T-cell (primary cell): ENCODE measurements around the gene AAMDC. TPM values are rescaled to one million over a fixed set of nuclear protein-coding genes. Genes with fewer than 3 reads are reported as not detected.
A peak's percentile ranks its signal among the peaks of the same experiment; 100 is the strongest.
"Not testable (repeated sequence)": the region's sequence is repeated elsewhere in the genome, so short reads cannot be mapped to it uniquely, and the experiment has no call there.

Experiments used
- ATAC-seq, 4 experiments: fragments of 200-7000 bp in 3 of 4; fragments of 150-1000 bp in 1 of 4; cut with Tn5 transposase; replicated peaks in 1 of 4; 1 replicate in 3 of 4; 2 replicates in 1 of 4; pipeline ENCODE4 v1.10.0; 2021; ENCODE audit warnings: moderate library complexity in 3 of 4, mild to moderate bottlenecking in 2 of 4, moderate number of reproducible peaks in 1 of 4
- CTCF ChIA-PET, 2 donors: fragments of 300-600 bp; sonication (Branson Sonifier 250); formaldehyde crosslinking; loops; one replicate each; lab custom pipeline; 2022; ENCODE audit warnings: antibody characterized with exemption in 2 of 2; lab: Charles Lee
- POLR2A ChIA-PET, 2 donors: fragments of 300-600 bp; sonication (Branson Sonifier 250); formaldehyde crosslinking; loops; one replicate each; lab custom pipeline; 2022; ENCODE audit warnings: antibody characterized with exemption in 2 of 2; lab: Charles Lee
- DNase-seq, 35 experiments: peaks; one replicate each; pipeline versions ENCODE4 v3.0.0 to v3.0.0-alpha.2; 2013 to 2023
- H3K27ac ChIP-seq: one replicate; pipeline ENCODE4 v1.5.1; 2013; ENCODE audit warnings: low read length
- H3K27me3 ChIP-seq, 2 experiments: replicated peaks in 1 of 2; 1 replicate in 1 of 2; 2 replicates in 1 of 2; pipeline versions ENCODE4 v1.6.1 to v1.7.0; 2013; ENCODE audit warnings: low read length in 1 of 2, mixed read lengths in 1 of 2; ENCODE audit not compliant: control insufficient read depth in 2 of 2, insufficient read depth in 2 of 2; ENCODE audit errors: extremely low read depth in 1 of 2
- H3K36me3 ChIP-seq, 2 donors: 1 replicate in 1 of 2; 2 replicates in 1 of 2; pipeline versions ENCODE4 v1.6.1 to v1.7.0; 2013; ENCODE audit warnings: low read length in 1 of 2; ENCODE audit not compliant: control insufficient read depth in 2 of 2, insufficient read depth in 1 of 2; ENCODE audit errors: extremely low read depth in 1 of 2
- H3K4me1 ChIP-seq, 2 experiments: 1 replicate in 1 of 2; 2 replicates in 1 of 2; pipeline versions ENCODE4 v1.6.1 to v1.7.0; 2013; ENCODE audit warnings: low read length in 2 of 2, mixed read lengths in 1 of 2; ENCODE audit not compliant: insufficient read depth in 2 of 2, control insufficient read depth in 1 of 2; ENCODE audit errors: extremely low read depth in 1 of 2
- H3K4me3 ChIP-seq, 2 donors: 1 replicate in 1 of 2; 2 replicates in 1 of 2; pipeline versions ENCODE4 v1.5.1 to v1.7.0; 2013; ENCODE audit warnings: mild to moderate bottlenecking in 2 of 2, low read length in 1 of 2, moderate library complexity in 1 of 2; ENCODE audit not compliant: control insufficient read depth in 1 of 2; ENCODE audit errors: extremely low read depth in 1 of 2
- H3K9me3 ChIP-seq: 2 replicates; pipeline ENCODE4 v1.7.0; 2013
- H3K27ac Mint-ChIP-seq, 2 donors: one replicate each; pipeline ENCODE4 v1.8.0; 2020 to 2021; ENCODE audit warnings: mild to moderate bottlenecking in 2 of 2, mixed read lengths in 2 of 2
- H3K27me3 Mint-ChIP-seq, 2 donors: one replicate each; pipeline ENCODE4 v1.8.0; 2021 to 2022; ENCODE audit warnings: mixed read lengths in 2 of 2
- H3K36me3 Mint-ChIP-seq: one replicate; pipeline ENCODE4 v1.8.0; 2021; ENCODE audit warnings: mixed read lengths
- H3K4me1 Mint-ChIP-seq, 3 donors: one replicate each; pipeline ENCODE4 v1.8.0; 2020 to 2022; ENCODE audit warnings: mixed read lengths in 3 of 3, mild to moderate bottlenecking in 1 of 3
- H3K4me3 Mint-ChIP-seq, 3 donors: one replicate each; pipeline ENCODE4 v1.8.0; 2020 to 2022; ENCODE audit warnings: mild to moderate bottlenecking in 3 of 3, mixed read lengths in 3 of 3, moderate library complexity in 3 of 3
- H3K9me3 Mint-ChIP-seq, 3 donors: one replicate each; pipeline ENCODE4 v1.8.0; 2020 to 2022; ENCODE audit warnings: mixed read lengths in 3 of 3
- WGBS: methylation state at CpG from one replicate; pipeline ENCODE4 v1.1.5; 2013; ENCODE audit warnings: missing lambda C conversion rate; ENCODE audit not compliant: insufficient coverage; 5-methylcytosine and 5-hydroxymethylcytosine counted together
- total RNA-seq, 35 experiments: library from RNA in 6 of 35; stranded (reverse) in 6 of 35; fragments of 120-200 nt in 1 of 35; gene quantifications; one replicate each; pipeline versions ENCODE4 v1.2.1 to v1.2.4 and lab custom pipeline; 2013 to 2026

AAMDC gene
- total RNA-seq, 5 donors from 2014 or later (not counting 1 experiment from before 2014, with no cell fraction given): 4.0 to 11.1 (median 7.0) TPM

GRCh38 chr11:77910828-77911227 lies 89.9 kb downstream of the AAMDC start:
- peaks cover 58% of the 10 kb centered on the region for H3K36me3 Mint-ChIP-seq

GRCh38 chr11:77913608-77914306 lies 92.8 kb downstream of the AAMDC start:
- H3K9me3 Mint-ChIP-seq, H3K4me3 ChIP-seq, H3K4me1 Mint-ChIP-seq, H3K27ac ChIP-seq, H3K4me3 Mint-ChIP-seq, ATAC-seq, H3K27me3 Mint-ChIP-seq, H3K27me3 ChIP-seq, H3K4me1 ChIP-seq, H3K9me3 ChIP-seq, POLR2A ChIA-PET, DNase-seq: not testable (repeated sequence)
- CTCF ChIA-PET: interaction anchor here in 1 of 2 donors (0.7 kb wide), 1 partner anchor 36 kb away, joined by 6 read pairs; no protein-coding TSS in a partner anchor
- no CpG with 5 or more reads among the region's 4 CpGs for WGBS
- H3K36me3 ChIP-seq: peaks cover 0 to 20% of the 10 kb centered on the region in 2 donors
- H3K27ac Mint-ChIP-seq: peak overlapping the region in 1 of 2 donors; percentile 8
- peaks cover 57% of the 10 kb centered on the region for H3K36me3 Mint-ChIP-seq

More at GRCh38 chr11:77910828-77911227, 89.9 kb downstream of the AAMDC start:
- H3K4me3 ChIP-seq, CTCF ChIA-PET, DNase-seq, H3K9me3 Mint-ChIP-seq, H3K4me1 Mint-ChIP-seq, H3K4me1 ChIP-seq, H3K27ac ChIP-seq, POLR2A ChIA-PET, H3K27me3 ChIP-seq, ATAC-seq, H3K27me3 Mint-ChIP-seq, H3K27ac Mint-ChIP-seq, H3K4me3 Mint-ChIP-seq, H3K9me3 ChIP-seq: not testable (repeated sequence)
- 100% methylated on average over 1 of the region's 6 CpGs for WGBS
- peaks cover 5 to 34% of the 10 kb centered on the region in 2 donors for H3K36me3 ChIP-seq

GRCh38 chr11:77914307-77914791 lies 93.4 kb downstream of the AAMDC start:
- 93% methylated on average over 3 of the region's 4 CpGs for WGBS
- H3K9me3 ChIP-seq, H3K9me3 Mint-ChIP-seq, H3K4me1 ChIP-seq, ATAC-seq, DNase-seq, H3K4me1 Mint-ChIP-seq, CTCF ChIA-PET, H3K27ac Mint-ChIP-seq, H3K27me3 ChIP-seq, H3K27me3 Mint-ChIP-seq, H3K27ac ChIP-seq, POLR2A ChIA-PET, H3K4me3 Mint-ChIP-seq, H3K4me3 ChIP-seq: not testable (repeated sequence)
- H3K36me3 Mint-ChIP-seq: peaks cover 53% of the 10 kb centered on the region
- H3K36me3 ChIP-seq: peaks cover 0 to 15% of the 10 kb centered on the region in 2 donors

- CTCF ChIA-PET, H3K27ac Mint-ChIP-seq, H3K9me3 Mint-ChIP-seq: not testable (repeated sequence)
Observed at GRCh38 chr11:77917713-77918112, 96.8 kb downstream of the AAMDC start.

More at GRCh38 chr11:77917713-77918112, 96.8 kb downstream of the AAMDC start:
- H3K4me1 ChIP-seq, H3K27me3 ChIP-seq, H3K4me3 Mint-ChIP-seq, H3K4me3 ChIP-seq, H3K4me1 Mint-ChIP-seq, ATAC-seq, H3K27me3 Mint-ChIP-seq, H3K9me3 ChIP-seq, DNase-seq, H3K27ac ChIP-seq, POLR2A ChIA-PET, H3K36me3 ChIP-seq: not testable (repeated sequence)
- peaks cover 41% of the 10 kb centered on the region for H3K36me3 Mint-ChIP-seq
- no CpG with 5 or more reads among the region's 2 CpGs for WGBS

Other genes with a start within 250 kb of the AAMDC start
- gene AQP11, start 231.2 kb upstream of the AAMDC start, total RNA-seq: under 1 TPM in 4 of 5 donors, not detected in 1; 0.19 to 0.49 (median 0.28) TPM
- 100 to 1,000 TPM in 4 of 5 donors, 10 to 100 TPM in 1; 69.6 to 112 (median 103) TPM for gene CLNS1A, start 183.3 kb upstream of the AAMDC start, total RNA-seq
- gene RSF1, start 422 bp upstream of the AAMDC start, total RNA-seq: 10 to 100 TPM; 81.5 to 96.8 (median 91.2) TPM
- gene INTS4, start 173.5 kb downstream of the AAMDC start, total RNA-seq: 10 to 100 TPM; 57.5 to 79.2 (median 62.6) TPM
- gene KCTD14, start 202.1 kb downstream of the AAMDC start, total RNA-seq: under 1 TPM in 3 of 5 donors, not detected in 2; 0.18 to 0.30 (median 0.23) TPM
- gene THRSP, start 242.7 kb downstream of the AAMDC start, total RNA-seq: not detected